DOHH2 (cell line): Measurements from ENCODE around the gene TMOD2.

Experiments used
- H3F3A ChIP-seq: fragments of 200-600 bp; sonication (generic), shearing (Covaris generic); 2 replicates; pipeline ENCODE4 v1.6.0; 2016; ENCODE audit warnings: antibody characterized with exemption, mild to moderate bottlenecking; ENCODE audit not compliant: control insufficient read depth, insufficient read depth
- H3K27ac ChIP-seq: fragments of 200-600 bp; sonication (generic); 2 replicates; pipeline ENCODE4 v1.5.1; 2014; ENCODE audit warnings: low read depth, mild to moderate bottlenecking, low read length, moderate library complexity
- H3K27me3 ChIP-seq: fragments of 200-600 bp; sonication (generic); 2 replicates; pipeline ENCODE4 v1.6.1; 2014; ENCODE audit warnings: mild to moderate bottlenecking, low read length, mixed read lengths; ENCODE audit not compliant: control insufficient read depth
- H3K36me3 ChIP-seq: fragments of 200-600 bp; sonication (generic); 2 replicates; pipeline ENCODE4 v1.6.1; 2014; ENCODE audit warnings: mild to moderate bottlenecking, low read length, moderate library complexity, mixed read lengths; ENCODE audit not compliant: control insufficient read depth
- H3K4me1 ChIP-seq: fragments of 200-600 bp; sonication (generic); 2 replicates; pipeline ENCODE4 v1.6.1; 2014; ENCODE audit warnings: mild to moderate bottlenecking, low read length, mixed read lengths; ENCODE audit not compliant: control insufficient read depth
- H3K4me2 ChIP-seq: fragments of 200-600 bp; sonication (generic); 2 replicates; pipeline ENCODE4 v1.6.0; 2014; ENCODE audit warnings: mild to moderate bottlenecking, low read length, moderate library complexity
- H3K4me3 ChIP-seq: fragments of 200-600 bp; sonication (generic); 2 replicates; pipeline ENCODE4 v1.5.1; 2014; ENCODE audit warnings: mild to moderate bottlenecking, low read length, mixed read lengths
- H3K79me2 ChIP-seq: fragments of 200-600 bp; sonication (generic); 2 replicates; pipeline ENCODE4 v1.6.1; 2014; ENCODE audit warnings: mild to moderate bottlenecking, low read length, mixed read lengths; ENCODE audit not compliant: control insufficient read depth
- H3K9me2 ChIP-seq: fragments of 200-600 bp; sonication (generic); replicated peaks from 2 replicates; pipeline ENCODE4 v1.6.1; 2014; ENCODE audit warnings: mild to moderate bottlenecking, low read length, mixed read lengths; ENCODE audit not compliant: control insufficient read depth
- H3K9me3 ChIP-seq: fragments of 200-600 bp; sonication (generic); 2 replicates; pipeline ENCODE4 v1.6.1; 2014; ENCODE audit warnings: antibody characterized with exemption, low read length, mixed read lengths; ENCODE audit not compliant: control insufficient read depth, insufficient read depth
- H4K20me1 ChIP-seq: fragments of 200-600 bp; sonication (generic); 2 replicates; pipeline ENCODE4 v1.6.0; 2014; ENCODE audit warnings: low read depth, mild to moderate bottlenecking, antibody characterized with exemption, low read length, moderate library complexity; ENCODE audit not compliant: control insufficient read depth, insufficient read depth
- CTCF ChIP-seq: fragments of 200-600 bp; sonication (generic); IDR thresholded peaks from one replicate; pipeline ENCODE4 v1.5.1; 2014; ENCODE audit warnings: antibody characterized with exemption, mild to moderate bottlenecking, low read depth, low read length; ENCODE audit not compliant: poor library complexity, severe bottlenecking
- EZH2phosphoT487 ChIP-seq: fragments of 200-600 bp; sonication (generic); IDR thresholded peaks from 2 replicates; pipeline ENCODE4 v1.6.1; 2017; ENCODE audit warnings: borderline replicate concordance, mild to moderate bottlenecking, antibody characterized with exemption, low read length, moderate library complexity, mixed read lengths

TMOD2 gene

GRCh38 chr15:51765751-51766150, 14.4 kb downstream of the TMOD2 start:
- Histone ChIP-seq H3K4me3 (no peak overlapping the region), H3K9me2 (no peaks in the 10 kb centered on the region), H3K4me1 (peaks cover 6% of the 10 kb centered on the region), H4K20me1 (no peaks in the 10 kb centered on the region), H3K27me3 (no peaks in the 10 kb centered on the region), H3K79me2 (no peaks in the 10 kb centered on the region), H3K36me3 (no peaks in the 10 kb centered on the region; the same call in 1 of the 2 replicates), H3K4me2 (no peak overlapping the region), H3K27ac (no peak overlapping the region), H3K9me3 (no peaks in the 10 kb centered on the region), H3F3A (no peaks in the 10 kb centered on the region)
- TF ChIP-seq CTCF (no peak), EZH2phosphoT487 (no peak)

GRCh38 chr15:51766341-51766740, 14.9 kb downstream of the TMOD2 start:
- H3K4me2 ChIP-seq, result no peak overlapping the region

GRCh38 chr15:51768018-51768417, 16.6 kb downstream of the TMOD2 start:
- peaks cover 6% of the 10 kb centered on the region for H3K4me1 ChIP-seq
- H3K27me3 ChIP-seq, result no peaks in the 10 kb centered on the region
- no peak overlapping the region for H3K27ac ChIP-seq
- no peak for TF ChIP-seq EZH2phosphoT487
- TF ChIP-seq CTCF, result no peak
- H3K9me2 ChIP-seq, result no peaks in the 10 kb centered on the region
- no peak overlapping the region for H3K4me2 ChIP-seq
- H4K20me1 ChIP-seq, result no peaks in the 10 kb centered on the region
- no peaks in the 10 kb centered on the region for H3F3A ChIP-seq
- no peaks in the 10 kb centered on the region; the same call in 1 of the 2 replicates for H3K36me3 ChIP-seq
- H3K79me2 ChIP-seq, result no peaks in the 10 kb centered on the region
- no peaks in the 10 kb centered on the region for H3K9me3 ChIP-seq
- no peak overlapping the region for H3K4me3 ChIP-seq

More at GRCh38 chr15:51766341-51766740, 14.9 kb downstream of the TMOD2 start:
- no peak for TF ChIP-seq CTCF
- no peak for TF ChIP-seq EZH2phosphoT487
- Histone ChIP-seq H3K9me2 (no peaks in the 10 kb centered on the region), H3K4me3 (no peak overlapping the region), H3K9me3 (no peaks in the 10 kb centered on the region), H3K79me2 (no peaks in the 10 kb centered on the region), H3K4me1 (peaks cover 6% of the 10 kb centered on the region), H3F3A (no peaks in the 10 kb centered on the region), H4K20me1 (no peaks in the 10 kb centered on the region), H3K36me3 (no peaks in the 10 kb centered on the region; the same call in 1 of the 2 replicates), H3K27ac (no peak overlapping the region), H3K27me3 (no peaks in the 10 kb centered on the region)

- Histone ChIP-seq H3K4me3 (no peak overlapping the region), H4K20me1 (no peaks in the 10 kb centered on the region), H3K27ac (no peak overlapping the region), H3K36me3 (no peaks in the 10 kb centered on the region; the same call in 1 of the 2 replicates), H3K9me3 (no peaks in the 10 kb centered on the region), H3K4me1 (peaks cover 6% of the 10 kb centered on the region), H3K4me2 (no peak overlapping the region), H3K79me2 (no peaks in the 10 kb centered on the region), H3F3A (no peaks in the 10 kb centered on the region), H3K27me3 (no peaks in the 10 kb centered on the region), H3K9me2 (no peaks in the 10 kb centered on the region)
- TF ChIP-seq EZH2phosphoT487 (no peak), CTCF (no peak)
Observed at GRCh38 chr15:51770902-51771301, 19.5 kb downstream of the TMOD2 start.
